ENCODE data around the gene PYY. TPM values are rescaled to one million over a fixed set of nuclear protein-coding genes. Genes with fewer than 3 reads are reported as not detected.

PYY gene
- total RNA-seq, 1 experiment from 2014 or later, result 2.0 TPM

GRCh38 chr17:43952724-43953666, 745 bp downstream of the PYY start:
- peak overlapping the region; percentile 78 for H3K18ac ChIP-seq (ENCODE audit: insufficient read length, low read depth, low read length)
- H3K27ac Mint-ChIP-seq, result peak overlapping the region; percentile 73 to 97 (median 97); a peak in 6 of 7 replicates
- H2BK20ac ChIP-seq (ENCODE audit: low read depth, low read length, poor library complexity, severe bottlenecking), result no peak overlapping the region
- H2BK12ac ChIP-seq (ENCODE audit: insufficient read length, low read depth, low read length), result no peak overlapping the region
- H3T11ph ChIP-seq (ENCODE audit: low read length), result no peak overlapping the region
- no peak overlapping the region for H2AK5ac ChIP-seq (ENCODE audit: insufficient read length, low read length)
- H2AFZ ChIP-seq (ENCODE audit: low read length), result no peak overlapping the region
- no peak overlapping the region for H3K23ac ChIP-seq (ENCODE audit: insufficient read length, low read depth, low read length)
- peak overlapping the region; percentile 65 for H3K4me2 ChIP-seq (ENCODE audit: insufficient read depth, insufficient read length, low read length)
- no peak overlapping the region for H3K4ac ChIP-seq (ENCODE audit: low read depth, low read length)
- no peak overlapping the region for H4K8ac ChIP-seq (replicated peaks; ENCODE audit: insufficient read length, low read depth, low read length)
- H3K4me1 Mint-ChIP-seq, result peaks cover 12 to 14% of the 10 kb centered on the region in 2 experiments
- peaks cover 43% of the 10 kb centered on the region for H3K27me3 Mint-ChIP-seq (ENCODE audit: low read depth)
- H3K9me3 ChIP-seq (ENCODE audit: control insufficient read depth, low read depth, low read length), result no peaks in the 10 kb centered on the region
- peak overlapping the region; percentile 77 to 93 for H3K4me3 Mint-ChIP-seq
- no peak overlapping the region for H3K56ac ChIP-seq (ENCODE audit: insufficient read length, low read depth, low read length)
- H3K9me3 Mint-ChIP-seq, result no peaks in the 10 kb centered on the region
- peaks cover 15% of the 10 kb centered on the region for H3K23me2 ChIP-seq (ENCODE audit: insufficient read length, low read depth, low read length, poor library complexity, severe bottlenecking)
- H2BK5ac ChIP-seq (ENCODE audit: insufficient read length, low read length), result no peak overlapping the region
- DNase-seq, result peak; percentile 98
- H3K4me1 ChIP-seq (ENCODE audit: insufficient read depth, low read length), result 0 out of 2 replicates have a peak, but pooled peaks cover 2% of the 10 kb centered on the region
- no peak overlapping the region for H3K27ac ChIP-seq (ENCODE audit: insufficient read length, low read depth, low read length)
- H2BK120ac ChIP-seq (ENCODE audit: low read depth, low read length, poor library complexity, severe bottlenecking), result no peak overlapping the region
- no peak overlapping the region for H2BK15ac ChIP-seq (ENCODE audit: low read depth, low read length)
- H3K9ac ChIP-seq (ENCODE audit: extremely low read depth, insufficient read length, low read length), result no peak overlapping the region
- no peak for TF ChIP-seq CTCF (conservative IDR thresholded peaks at IDR 0.05)
- no CpG with 5 or more reads among the region's 82 CpGs for WGBS (ENCODE audit: extremely low coverage, insufficient read length, low lambda C conversion rate)
- H3K14ac ChIP-seq (ENCODE audit: insufficient read depth, low read length), result peak overlapping the region; percentile 84; the same call in 1 of the 2 replicates
- no peaks in the 10 kb centered on the region for H4K20me1 ChIP-seq (ENCODE audit: control insufficient read depth, insufficient read depth, insufficient read length)
- H3K79me1 ChIP-seq (ENCODE audit: insufficient read depth, low read depth, low read length, poor library complexity, severe bottlenecking), result no peaks in the 10 kb centered on the region
- H4K91ac ChIP-seq (ENCODE audit: insufficient read length, low read depth, low read length), result no peak overlapping the region
- H3K79me2 ChIP-seq (ENCODE audit: insufficient read depth, low read length), result no peaks in the 10 kb centered on the region
- peaks cover 7% of the 10 kb centered on the region; the same call in 1 of the 2 replicates for H3K27me3 ChIP-seq (ENCODE audit: insufficient read depth, low read length)
- no peaks in the 10 kb centered on the region; a peak in 1 of 7 replicates for H3K36me3 Mint-ChIP-seq (ENCODE audit: insufficient read depth in 1 of 3, low read depth in 3 of 3)
- no peak overlapping the region for H4K5ac ChIP-seq (ENCODE audit: insufficient read length, low read depth, low read length)

Measured in H9 (cell line).